KMS-11 (cell line): Measurements from ENCODE around the gene PDE6B.
"Not testable (repeated sequence)": the region's sequence is repeated elsewhere in the genome, so short reads cannot be mapped to it uniquely, and the experiment has no call there.

ENCODE experiments used
- H2AFZ ChIP-seq: fragments of 200-600 bp; sonication (generic); 2 replicates; pipeline ENCODE4 v1.6.1; 2016; ENCODE audit warnings: antibody characterized with exemption, mixed run types, low read depth
- H3K27ac ChIP-seq: fragments of 200-600 bp; sonication (generic); 2 replicates; pipeline ENCODE4 v1.6.1; 2016; ENCODE audit warnings: mild to moderate bottlenecking, mixed run types
- H3K27me3 ChIP-seq: fragments of 200-600 bp; sonication (generic); 2 replicates; pipeline ENCODE4 v1.6.1; 2017; ENCODE audit warnings: mild to moderate bottlenecking, low read depth, mixed run types, moderate library complexity; ENCODE audit not compliant: insufficient read depth
- H3K36me3 ChIP-seq: fragments of 200-600 bp; sonication (generic); 2 replicates; pipeline ENCODE4 v1.6.1; 2017; ENCODE audit warnings: mild to moderate bottlenecking, mixed run types; ENCODE audit not compliant: insufficient read depth
- H3K4me1 ChIP-seq: fragments of 200-600 bp; sonication (generic); 2 replicates; pipeline ENCODE4 v1.6.1; 2016; ENCODE audit warnings: mild to moderate bottlenecking, low read depth, mixed run types; ENCODE audit not compliant: poor library complexity, severe bottlenecking
- H3K4me2 ChIP-seq: fragments of 200-600 bp; sonication (generic); 2 replicates; pipeline ENCODE4 v1.7.0; 2016; ENCODE audit warnings: mild to moderate bottlenecking, mixed run types
- H3K4me3 ChIP-seq: fragments of 200-600 bp; sonication (generic); IDR thresholded peaks from 2 replicates; pipeline ENCODE4 v1.6.1; 2017; ENCODE audit warnings: low read depth, low read length, mixed read lengths; ENCODE audit not compliant: insufficient read depth
- H3K79me2 ChIP-seq: fragments of 200-600 bp; sonication (generic); 2 replicates; pipeline ENCODE4 v1.6.1; 2016; ENCODE audit warnings: low read depth, mixed run types; ENCODE audit not compliant: insufficient read depth
- H3K9ac ChIP-seq: fragments of 200-600 bp; sonication (generic); 2 replicates; pipeline ENCODE4 v1.6.1; 2016; ENCODE audit warnings: mild to moderate bottlenecking, mixed run types
- H4K20me1 ChIP-seq: fragments of 200-600 bp; sonication (generic); 2 replicates; pipeline ENCODE4 v1.6.1; 2016; ENCODE audit warnings: mild to moderate bottlenecking, mixed run types; ENCODE audit not compliant: insufficient read depth
- TF ChIP-seq, protein P1 (sequence below): fragments of 200-600 bp; sonication (generic); conservative IDR thresholded peaks from 2 replicates; pipeline ENCODE4 v1.6.1; 2017; ENCODE audit warnings: low read depth, mild to moderate bottlenecking, antibody characterized with exemption, low read length, moderate library complexity, mixed read lengths

PDE6B gene

GRCh38 chr4:637536-638280 is 12.3 kb downstream of the PDE6B start:
- Histone ChIP-seq H3K9ac (no peak overlapping the region), H3K27me3 (no peaks in the 10 kb centered on the region), H3K4me3 (no peak overlapping the region), H2AFZ (no peak overlapping the region), H3K4me2 (no peak overlapping the region), H3K36me3 (no peaks in the 10 kb centered on the region), H4K20me1 (no peaks in the 10 kb centered on the region), H3K79me2 (no peaks in the 10 kb centered on the region), H3K4me1 (no peaks in the 10 kb centered on the region), H3K27ac (no peak overlapping the region)
- TF ChIP-seq, protein P1, sequence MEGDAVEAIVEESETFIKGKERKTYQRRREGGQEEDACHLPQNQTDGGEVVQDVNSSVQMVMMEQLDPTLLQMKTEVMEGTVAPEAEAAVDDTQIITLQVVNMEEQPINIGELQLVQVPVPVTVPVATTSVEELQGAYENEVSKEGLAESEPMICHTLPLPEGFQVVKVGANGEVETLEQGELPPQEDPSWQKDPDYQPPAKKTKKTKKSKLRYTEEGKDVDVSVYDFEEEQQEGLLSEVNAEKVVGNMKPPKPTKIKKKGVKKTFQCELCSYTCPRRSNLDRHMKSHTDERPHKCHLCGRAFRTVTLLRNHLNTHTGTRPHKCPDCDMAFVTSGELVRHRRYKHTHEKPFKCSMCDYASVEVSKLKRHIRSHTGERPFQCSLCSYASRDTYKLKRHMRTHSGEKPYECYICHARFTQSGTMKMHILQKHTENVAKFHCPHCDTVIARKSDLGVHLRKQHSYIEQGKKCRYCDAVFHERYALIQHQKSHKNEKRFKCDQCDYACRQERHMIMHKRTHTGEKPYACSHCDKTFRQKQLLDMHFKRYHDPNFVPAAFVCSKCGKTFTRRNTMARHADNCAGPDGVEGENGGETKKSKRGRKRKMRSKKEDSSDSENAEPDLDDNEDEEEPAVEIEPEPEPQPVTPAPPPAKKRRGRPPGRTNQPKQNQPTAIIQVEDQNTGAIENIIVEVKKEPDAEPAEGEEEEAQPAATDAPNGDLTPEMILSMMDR = no peak

GRCh38 chr4:642366-642765 is 17.0 kb downstream of the PDE6B start:
- not testable (repeated sequence) for H4K20me1 ChIP-seq, H3K79me2 ChIP-seq

GRCh38 chr4:646460-646859 is 21.1 kb downstream of the PDE6B start:
- H3K27ac ChIP-seq = no peak overlapping the region
- no peak overlapping the region for H3K9ac ChIP-seq
- TF ChIP-seq, protein P1 = no peak
- H3K79me2 ChIP-seq = no peaks in the 10 kb centered on the region
- H3K36me3 ChIP-seq = no peaks in the 10 kb centered on the region
- no peaks in the 10 kb centered on the region for H3K27me3 ChIP-seq
- H3K4me3 ChIP-seq = no peak overlapping the region
- no peaks in the 10 kb centered on the region for H3K4me1 ChIP-seq
- no peaks in the 10 kb centered on the region for H4K20me1 ChIP-seq
- H3K4me2 ChIP-seq = no peak overlapping the region
- no peak overlapping the region for H2AFZ ChIP-seq

More at GRCh38 chr4:642366-642765, 17.0 kb downstream of the PDE6B start:
- H3K27ac ChIP-seq, H3K27me3 ChIP-seq, H2AFZ ChIP-seq, H3K36me3 ChIP-seq, H3K9ac ChIP-seq, H3K4me1 ChIP-seq, H3K4me3 ChIP-seq, H3K4me2 ChIP-seq: not testable (repeated sequence)

DNA sequence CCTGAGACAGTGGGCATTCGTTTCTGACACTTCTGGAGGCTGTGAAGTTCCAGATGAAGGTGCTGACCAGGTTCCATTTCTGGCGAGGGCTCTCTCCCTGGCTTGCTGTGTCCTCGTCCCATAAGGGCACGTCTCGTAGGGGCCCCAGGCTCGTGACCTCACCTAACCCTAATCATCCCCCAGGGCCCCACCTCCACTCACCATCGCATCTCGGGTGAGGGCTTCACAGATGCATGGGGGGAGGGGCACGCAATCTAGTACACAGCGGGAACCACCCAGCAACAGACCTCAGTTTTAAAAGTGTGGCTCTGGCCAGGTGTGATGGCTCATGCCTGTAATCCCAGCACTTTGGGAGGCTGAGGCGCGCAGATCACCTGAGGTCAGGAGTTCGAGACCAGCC is 22.1 kb downstream of the PDE6B start:
- no peak overlapping the region for H3K4me3 ChIP-seq
- no peak overlapping the region for H3K27ac ChIP-seq
- TF ChIP-seq, protein P1 = no peak
- no peak overlapping the region for H2AFZ ChIP-seq
- no peaks in the 10 kb centered on the region for H3K36me3 ChIP-seq
- H3K4me2 ChIP-seq = no peak overlapping the region
- no peaks in the 10 kb centered on the region for H3K4me1 ChIP-seq
- H4K20me1 ChIP-seq = no peaks in the 10 kb centered on the region
- H3K9ac ChIP-seq = no peak overlapping the region
- no peaks in the 10 kb centered on the region for H3K27me3 ChIP-seq
- H3K79me2 ChIP-seq = no peaks in the 10 kb centered on the region

GRCh38 chr4:648579-649292 is 23.4 kb downstream of the PDE6B start:
- TF ChIP-seq, protein P1 = no peak
- Histone ChIP-seq H3K9ac (no peak overlapping the region), H3K4me3 (no peak overlapping the region), H2AFZ (no peak overlapping the region), H3K27me3 (no peaks in the 10 kb centered on the region), H4K20me1 (no peaks in the 10 kb centered on the region), H3K4me1 (no peaks in the 10 kb centered on the region), H3K36me3 (no peaks in the 10 kb centered on the region), H3K79me2 (no peaks in the 10 kb centered on the region), H3K27ac (no peak overlapping the region), H3K4me2 (no peak overlapping the region)
